Body of pancreas (tissue), 4 donors: ENCODE data around the gene KAT6B.

Experiments used
- POLR2A ChIP-seq, 3 donors: fragments of 450-650 bp; IDR thresholded peaks; one replicate each; pipeline ENCODE4 v1.6.1; 2016; ENCODE audit warnings: antibody characterized with exemption in 3 of 3, mild to moderate bottlenecking in 2 of 3
- TF ChIP-seq, protein P1 (sequence below), 7 experiments: fragments of 450-650 bp in 4 of 7; fragments of 200-600 bp in 3 of 7; sonication (generic) in 3 of 7; IDR thresholded peaks; one replicate each; pipeline ENCODE4 v1.5.1; 2016 to 2019; ENCODE audit warnings: antibody characterized with exemption in 7 of 7

- TF ChIP-seq, protein P1, sequence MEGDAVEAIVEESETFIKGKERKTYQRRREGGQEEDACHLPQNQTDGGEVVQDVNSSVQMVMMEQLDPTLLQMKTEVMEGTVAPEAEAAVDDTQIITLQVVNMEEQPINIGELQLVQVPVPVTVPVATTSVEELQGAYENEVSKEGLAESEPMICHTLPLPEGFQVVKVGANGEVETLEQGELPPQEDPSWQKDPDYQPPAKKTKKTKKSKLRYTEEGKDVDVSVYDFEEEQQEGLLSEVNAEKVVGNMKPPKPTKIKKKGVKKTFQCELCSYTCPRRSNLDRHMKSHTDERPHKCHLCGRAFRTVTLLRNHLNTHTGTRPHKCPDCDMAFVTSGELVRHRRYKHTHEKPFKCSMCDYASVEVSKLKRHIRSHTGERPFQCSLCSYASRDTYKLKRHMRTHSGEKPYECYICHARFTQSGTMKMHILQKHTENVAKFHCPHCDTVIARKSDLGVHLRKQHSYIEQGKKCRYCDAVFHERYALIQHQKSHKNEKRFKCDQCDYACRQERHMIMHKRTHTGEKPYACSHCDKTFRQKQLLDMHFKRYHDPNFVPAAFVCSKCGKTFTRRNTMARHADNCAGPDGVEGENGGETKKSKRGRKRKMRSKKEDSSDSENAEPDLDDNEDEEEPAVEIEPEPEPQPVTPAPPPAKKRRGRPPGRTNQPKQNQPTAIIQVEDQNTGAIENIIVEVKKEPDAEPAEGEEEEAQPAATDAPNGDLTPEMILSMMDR (IDR thresholded peaks at IDR 0.05) = no peak
- TF ChIP-seq POLR2A (IDR thresholded peaks at IDR 0.05) = no peak
Measured at GRCh38 chr10:74869635-74870034, 43.2 kb downstream of the KAT6B start.
